AG04450 (cell line): ENCODE data around the gene CBX4. TPM values are rescaled to one million over a fixed set of nuclear protein-coding genes. Genes with fewer than 3 reads are reported as not detected.

Experiments
- CTCF ChIA-PET: fragments of 300-600, 350-600 bp; formaldehyde crosslinking; extraction: SDS; loops from one replicate; lab custom pipeline; 2022; ENCODE audit warnings: antibody characterized with exemption, inconsistent platforms; lab: Charles Lee
- POLR2A ChIA-PET: fragments of 350-600 bp; formaldehyde crosslinking; extraction: SDS; loops from one replicate; lab custom pipeline; 2021; ENCODE audit warnings: antibody characterized with exemption, inconsistent platforms; lab: Yijun Ruan, JAX
- DNase-seq: peaks from one replicate; pipeline ENCODE4 v3.0.0-alpha.2; 2011; ENCODE audit warnings: low read depth, low spot score
- H3K27ac ChIP-seq: one replicate; pipeline ENCODE4 v1.5.1; 2012; ENCODE audit warnings: low read depth, low read length, control low read depth
- H3K27me3 ChIP-seq: one replicate; pipeline ENCODE4 v1.6.0; 2012; ENCODE audit warnings: low read length; ENCODE audit not compliant: control insufficient read depth, insufficient read depth
- H3K4me3 ChIP-seq: 2 replicates; pipeline ENCODE4 v1.5.1; 2011; ENCODE audit warnings: mild to moderate bottlenecking, low read depth, low read length, control low read depth
- H3K9me3 ChIP-seq: 2 replicates; pipeline ENCODE4 v1.5.1; 2012; ENCODE audit warnings: low read length; ENCODE audit not compliant: control insufficient read depth, insufficient read depth
- polyA plus RNA-seq: library from polyadenylated mRNA; depleted of rRNA; stranded (reverse); fragments of >200 nt; gene quantifications from 2 replicates; pipeline ENCODE4 v1.2.3, GENCODE V29; 2011
- TF ChIP-seq, protein P1 (sequence below): IDR thresholded peaks from 2 replicates; pipeline ENCODE4 v1.5.1; 2011; ENCODE audit warnings: low read depth, low read length, control low read depth, inconsistent platforms

CBX4 gene
- polyA plus RNA-seq, 1 experiment: 7.6 TPM

DNA sequence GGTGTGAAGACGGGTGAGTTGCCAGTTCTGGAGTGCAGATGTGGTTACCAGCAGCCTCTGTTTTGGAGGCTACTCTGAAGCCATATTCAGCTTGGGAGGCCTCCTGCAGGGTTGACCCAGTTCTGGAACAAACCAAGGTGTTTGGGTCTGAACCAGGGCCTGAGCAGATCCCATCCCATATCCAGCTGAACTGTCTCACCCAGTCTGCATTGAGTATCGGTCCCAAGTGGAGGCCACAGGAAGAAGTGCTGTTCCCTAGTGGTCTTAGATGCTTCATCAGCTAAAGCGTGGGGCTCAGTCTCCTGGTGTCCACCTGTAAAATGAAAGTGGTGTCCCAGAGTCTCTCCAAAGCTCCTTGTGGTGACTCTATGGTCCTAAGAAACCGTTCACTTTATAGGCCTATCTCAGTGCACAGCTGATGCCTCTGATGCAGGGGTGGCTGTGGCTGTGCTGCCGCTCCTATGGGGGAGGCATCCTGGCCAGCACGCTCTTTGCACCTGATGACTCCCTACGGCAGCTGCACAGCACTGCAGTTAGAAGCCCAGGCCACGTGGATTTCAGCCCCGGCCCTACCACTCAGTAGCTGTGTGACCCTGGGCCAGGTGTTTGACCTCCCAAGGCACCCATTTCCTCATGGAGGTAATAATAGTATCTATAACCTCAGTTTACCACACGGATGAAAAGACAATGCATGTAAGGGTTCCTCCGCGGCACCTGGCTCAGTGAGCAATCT is 21.0 kb downstream of the CBX4 start:
- H3K4me3 ChIP-seq: no peak overlapping the region
- H3K27ac ChIP-seq: no peak overlapping the region
- H3K27me3 ChIP-seq: peaks cover 67% of the 10 kb centered on the region
- TF ChIP-seq, protein P1, sequence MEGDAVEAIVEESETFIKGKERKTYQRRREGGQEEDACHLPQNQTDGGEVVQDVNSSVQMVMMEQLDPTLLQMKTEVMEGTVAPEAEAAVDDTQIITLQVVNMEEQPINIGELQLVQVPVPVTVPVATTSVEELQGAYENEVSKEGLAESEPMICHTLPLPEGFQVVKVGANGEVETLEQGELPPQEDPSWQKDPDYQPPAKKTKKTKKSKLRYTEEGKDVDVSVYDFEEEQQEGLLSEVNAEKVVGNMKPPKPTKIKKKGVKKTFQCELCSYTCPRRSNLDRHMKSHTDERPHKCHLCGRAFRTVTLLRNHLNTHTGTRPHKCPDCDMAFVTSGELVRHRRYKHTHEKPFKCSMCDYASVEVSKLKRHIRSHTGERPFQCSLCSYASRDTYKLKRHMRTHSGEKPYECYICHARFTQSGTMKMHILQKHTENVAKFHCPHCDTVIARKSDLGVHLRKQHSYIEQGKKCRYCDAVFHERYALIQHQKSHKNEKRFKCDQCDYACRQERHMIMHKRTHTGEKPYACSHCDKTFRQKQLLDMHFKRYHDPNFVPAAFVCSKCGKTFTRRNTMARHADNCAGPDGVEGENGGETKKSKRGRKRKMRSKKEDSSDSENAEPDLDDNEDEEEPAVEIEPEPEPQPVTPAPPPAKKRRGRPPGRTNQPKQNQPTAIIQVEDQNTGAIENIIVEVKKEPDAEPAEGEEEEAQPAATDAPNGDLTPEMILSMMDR: no peak
- CTCF ChIA-PET: interaction anchor here (1.4 kb wide), 1 partner anchor 190 kb away, joined by 3 read pairs; no protein-coding TSS in a partner anchor
- H3K9me3 ChIP-seq: no peaks in the 10 kb centered on the region; the same call in 1 of the 2 replicates
- POLR2A ChIA-PET: interaction anchor here (3.9 kb wide), 1 partner anchor 21 kb away, joined by 17 read pairs; the partner anchor contains the start of gene CBX4
- DNase-seq: no peak

DNA sequence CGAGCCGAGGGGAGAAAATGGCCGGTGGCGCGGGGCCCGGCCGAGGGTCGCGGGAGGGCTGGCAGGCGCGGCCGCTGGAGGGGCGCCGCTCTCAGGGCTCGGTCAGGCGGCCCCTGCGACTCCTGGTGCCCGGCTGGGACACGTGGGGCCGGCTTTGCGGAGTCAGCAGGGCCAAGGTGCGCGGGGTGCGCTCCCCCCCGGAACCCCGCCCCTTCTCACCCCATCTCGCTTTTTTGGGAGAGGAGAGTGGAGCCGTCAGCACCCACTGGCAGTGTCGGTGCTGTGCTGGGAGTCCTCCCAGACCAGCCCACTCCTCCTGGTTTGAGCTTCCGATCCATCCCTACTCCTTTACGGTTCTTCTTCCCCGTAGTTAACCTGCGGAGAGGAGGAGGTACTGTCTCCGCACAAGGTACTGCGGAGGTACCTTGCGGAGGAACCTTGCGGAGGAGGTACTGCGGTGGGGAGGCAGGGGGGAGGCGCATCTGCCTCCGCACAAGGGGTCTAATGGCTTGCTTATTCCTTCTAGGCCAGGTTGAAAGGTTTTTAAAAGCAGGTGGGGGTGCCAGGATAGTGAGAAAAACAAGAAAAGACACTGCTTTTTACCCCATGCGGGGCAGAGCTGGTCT is 23.3 kb downstream of the CBX4 start:
- peaks cover 82% of the 10 kb centered on the region for H3K27me3 ChIP-seq
- H3K9me3 ChIP-seq: no peaks in the 10 kb centered on the region; the same call in 1 of the 2 replicates
- DNase-seq: no peak
- no peak overlapping the region for H3K27ac ChIP-seq
- CTCF ChIA-PET: no interaction called here
- POLR2A ChIA-PET: interaction anchor here (3.9 kb wide), 1 partner anchor 23 kb away, joined by 17 read pairs; the partner anchor contains the start of gene CBX4
- H3K4me3 ChIP-seq: no peak overlapping the region
- TF ChIP-seq, protein P1: no peak

DNA sequence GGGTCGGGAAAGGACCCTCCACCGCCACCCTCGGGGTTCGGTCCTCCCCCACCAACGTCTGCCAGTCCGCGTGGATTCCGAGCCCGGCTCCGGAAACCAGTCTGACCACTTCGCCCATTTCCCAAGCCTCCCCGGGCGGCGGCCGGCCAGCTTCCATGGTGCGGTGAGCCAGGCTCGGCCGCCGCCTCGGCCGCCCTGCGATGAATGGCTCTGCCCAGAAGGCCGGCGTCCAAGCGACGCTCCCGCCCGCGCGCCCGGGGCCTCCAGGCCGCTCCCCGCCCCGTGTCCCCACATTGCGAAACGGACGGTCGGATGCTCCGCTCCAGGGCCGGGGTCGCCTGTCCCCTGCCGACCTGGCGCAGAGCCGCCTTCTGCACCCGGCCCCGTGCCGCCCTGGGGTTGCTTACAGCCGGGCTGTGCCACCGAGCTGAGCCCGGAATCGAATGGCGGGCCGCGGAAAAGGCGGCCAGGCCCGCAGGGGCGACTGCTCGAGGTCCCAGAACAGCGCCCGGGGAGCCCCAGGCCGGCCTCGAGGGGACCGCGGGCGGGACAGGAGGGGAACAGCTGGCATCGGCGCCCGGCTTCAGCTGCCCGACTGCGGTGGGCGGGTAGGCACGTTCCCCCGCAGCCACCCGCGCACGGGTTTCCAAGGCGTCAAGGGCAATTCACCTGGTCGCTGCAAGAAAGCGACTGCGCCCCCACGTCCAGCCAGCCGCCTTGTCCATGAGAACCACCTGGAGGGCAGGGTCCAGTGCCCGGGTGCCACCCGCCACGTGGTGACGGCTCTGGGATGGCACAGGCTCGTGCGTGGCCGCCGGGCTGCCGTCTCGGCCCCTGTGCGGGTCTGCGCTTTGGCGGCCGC is 24.0 kb downstream of the CBX4 start:
- Histone ChIP-seq H3K27ac (no peak overlapping the region), H3K9me3 (no peaks in the 10 kb centered on the region; the same call in 1 of the 2 replicates), H3K27me3 (peaks cover 86% of the 10 kb centered on the region), H3K4me3 (no peak overlapping the region; the same call in 1 of the 2 replicates)
- ChIA-PET CTCF (no interaction called here), POLR2A (interaction anchor here (0.6 to 5.5 kb wide), 2 partner anchors 22 to 24 kb away, joined by 3 to 26 read pairs; partner anchors contain the start of gene CBX4)
- no peak for DNase-seq
- TF ChIP-seq, protein P1: no peak

DNA sequence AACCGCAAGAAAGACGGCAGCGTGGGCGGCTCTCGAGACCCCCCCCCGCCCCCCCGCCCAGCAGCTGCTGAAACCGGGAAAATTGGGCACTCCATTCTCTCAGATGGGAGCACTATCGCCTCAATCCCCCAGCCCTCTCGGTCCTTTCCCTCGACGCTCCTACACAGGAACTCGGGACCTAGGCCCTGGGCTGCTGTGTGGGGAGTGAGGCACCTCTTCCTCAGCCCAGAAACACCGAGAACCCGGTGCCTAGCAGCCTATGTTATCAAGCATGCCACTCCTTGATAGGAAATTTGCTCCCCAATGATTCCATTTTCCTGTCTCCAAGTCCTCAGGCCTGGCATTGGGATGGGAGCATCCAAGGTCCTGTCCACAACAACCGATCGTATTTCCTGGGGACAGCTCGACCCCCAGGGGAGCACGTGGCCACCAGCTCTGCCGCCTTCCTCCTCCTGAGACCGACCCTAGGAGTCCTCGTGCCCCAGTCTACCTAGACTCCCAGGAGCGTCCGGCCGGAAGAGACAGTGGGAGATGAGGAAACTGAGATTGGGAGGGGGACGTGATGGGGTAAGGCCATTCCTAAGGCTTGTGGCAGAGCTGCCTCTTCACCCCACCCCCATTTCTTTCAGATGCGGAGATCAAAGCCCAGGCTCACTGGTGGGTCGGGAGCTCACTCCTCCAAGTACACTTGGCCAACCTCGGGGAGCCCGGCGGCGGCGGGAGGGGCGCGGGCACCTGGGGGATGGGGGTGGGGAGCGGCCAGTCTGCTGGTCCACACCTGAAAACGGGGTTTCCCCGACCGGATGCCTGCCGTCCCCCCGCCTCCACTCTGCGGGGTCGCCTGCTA is 24.9 kb downstream of the CBX4 start:
- peaks cover 83% of the 10 kb centered on the region for H3K27me3 ChIP-seq
- DNase-seq: no peak
- CTCF ChIA-PET: interaction anchor here (0.5 kb wide), 1 partner anchor 184 kb away, joined by 3 read pairs; no protein-coding TSS in a partner anchor

More for the DNA sequence above, 24.9 kb downstream of the CBX4 start:
- POLR2A ChIA-PET: interaction anchor here (0.6 to 5.5 kb wide), 4 partner anchors 15 to 25 kb away, joined by 3 to 26 read pairs (median 3); partner anchors contain the start of gene CBX4
- Histone ChIP-seq H3K4me3 (no peak overlapping the region), H3K27ac (no peak overlapping the region), H3K9me3 (no peaks in the 10 kb centered on the region; the same call in 1 of the 2 replicates)
- TF ChIP-seq, protein P1: no peak
